Lower leg skin (tissue), 4 donors: ENCODE data around the gene ANKS1A. TPM values are rescaled to one million over a fixed set of nuclear protein-coding genes. Genes with fewer than 3 reads are reported as not detected.
"Not testable (repeated sequence)": the region's sequence is repeated elsewhere in the genome, so short reads cannot be mapped to it uniquely, and the experiment has no call there.

Experiments
- DNase-seq, 2 donors: peaks; one replicate each; pipeline ENCODE4 v3.0.0-alpha.2; 2019; ENCODE audit warnings: low spot score in 2 of 2
- H3K4me3 ChIP-seq: fragments of 200-600 bp; sonication (generic); 2 replicates; pipeline ENCODE4 v1.5.1; 2017; ENCODE audit warnings: mild to moderate bottlenecking, low read depth; ENCODE audit not compliant: poor library complexity, severe bottlenecking
- POLR2A ChIP-seq, 2 donors: fragments of 450-650 bp; IDR thresholded peaks; one replicate each; pipeline ENCODE4 v1.6.1; 2016 to 2017; ENCODE audit warnings: antibody characterized with exemption in 2 of 2, mild to moderate bottlenecking in 1 of 2, moderate library complexity in 1 of 2
- WGBS, 2 donors: methylation state at CpG; one replicate each; pipeline ENCODE4 v1.1.5; 2018; 5-methylcytosine and 5-hydroxymethylcytosine counted together
- intact Hi-C: fragments of 100-400 bp; cut with DNase I; formaldehyde crosslinking; loops from one replicate; pipeline ENCODE4 v1.15.0; 2023; ENCODE audit warnings: low total_unique reads
- total RNA-seq, 4 donors: library from RNA; depleted of rRNA; stranded (reverse); fragments of >200 nt; gene quantifications; one replicate each; pipeline ENCODE4 v1.1.0, GENCODE V29; 2016
- TF ChIP-seq, protein P1 (sequence below), 3 donors: fragments of 450-650 bp; IDR thresholded peaks; one replicate each; pipeline ENCODE4 v1.5.1; 2016; ENCODE audit warnings: antibody characterized with exemption in 3 of 3, mild to moderate bottlenecking in 3 of 3, moderate library complexity in 2 of 3

The ANKS1A gene
- total RNA-seq, 4 donors from 2014 or later: 22.9 to 27.8 (median 25.3) TPM

DNA sequence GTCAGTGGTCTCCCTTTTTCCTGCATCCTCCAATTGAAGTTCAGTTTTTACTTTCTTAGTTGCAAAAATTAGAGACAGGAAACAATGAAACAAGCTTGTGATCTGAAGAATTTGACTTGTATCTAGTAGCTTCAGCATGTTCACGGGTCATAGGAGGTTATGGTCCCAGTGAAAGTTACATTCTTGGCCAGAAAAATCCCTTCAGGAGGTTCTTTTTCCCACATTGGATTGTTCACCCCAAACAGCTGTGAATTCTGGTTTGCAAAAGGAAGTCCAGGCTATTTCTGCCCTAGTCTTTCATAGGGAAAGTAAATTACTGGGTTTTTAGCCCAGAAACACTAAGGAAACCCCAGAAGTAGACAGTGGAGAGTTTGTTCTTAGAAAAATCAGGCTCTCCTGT, 8.1 kb downstream of the ANKS1A start:
- TF ChIP-seq, protein P1, sequence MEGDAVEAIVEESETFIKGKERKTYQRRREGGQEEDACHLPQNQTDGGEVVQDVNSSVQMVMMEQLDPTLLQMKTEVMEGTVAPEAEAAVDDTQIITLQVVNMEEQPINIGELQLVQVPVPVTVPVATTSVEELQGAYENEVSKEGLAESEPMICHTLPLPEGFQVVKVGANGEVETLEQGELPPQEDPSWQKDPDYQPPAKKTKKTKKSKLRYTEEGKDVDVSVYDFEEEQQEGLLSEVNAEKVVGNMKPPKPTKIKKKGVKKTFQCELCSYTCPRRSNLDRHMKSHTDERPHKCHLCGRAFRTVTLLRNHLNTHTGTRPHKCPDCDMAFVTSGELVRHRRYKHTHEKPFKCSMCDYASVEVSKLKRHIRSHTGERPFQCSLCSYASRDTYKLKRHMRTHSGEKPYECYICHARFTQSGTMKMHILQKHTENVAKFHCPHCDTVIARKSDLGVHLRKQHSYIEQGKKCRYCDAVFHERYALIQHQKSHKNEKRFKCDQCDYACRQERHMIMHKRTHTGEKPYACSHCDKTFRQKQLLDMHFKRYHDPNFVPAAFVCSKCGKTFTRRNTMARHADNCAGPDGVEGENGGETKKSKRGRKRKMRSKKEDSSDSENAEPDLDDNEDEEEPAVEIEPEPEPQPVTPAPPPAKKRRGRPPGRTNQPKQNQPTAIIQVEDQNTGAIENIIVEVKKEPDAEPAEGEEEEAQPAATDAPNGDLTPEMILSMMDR (IDR thresholded peaks at IDR 0.05): no peak
- no peak for TF ChIP-seq POLR2A (IDR thresholded peaks at IDR 0.05)
- no peak overlapping the region for H3K4me3 ChIP-seq
- intact Hi-C loops: no loop called here
- no peak for DNase-seq
- WGBS, 2 donors: 66 to 88% methylated on average over 1 of the region's 1 CpG

- intact Hi-C loops: no loop called here
- 86 to 96% methylated on average over 1 of the region's 1 CpG for WGBS, 2 donors
- H3K4me3 ChIP-seq: no peak overlapping the region
- TF ChIP-seq, protein P1 (IDR thresholded peaks at IDR 0.05): no peak
- TF ChIP-seq POLR2A (IDR thresholded peaks at IDR 0.05): no peak
- no peak for DNase-seq
These were observed 8.7 kb downstream of the ANKS1A start for GRCh38 chr6:34897716-34898115.

GRCh38 chr6:34899748-34900147, 10.7 kb downstream of the ANKS1A start:
- 94 to 100% methylated on average over 1 of the region's 1 CpG for WGBS, 2 donors
- DNase-seq, H3K4me3 ChIP-seq, intact Hi-C loops: not testable (repeated sequence)

DNA sequence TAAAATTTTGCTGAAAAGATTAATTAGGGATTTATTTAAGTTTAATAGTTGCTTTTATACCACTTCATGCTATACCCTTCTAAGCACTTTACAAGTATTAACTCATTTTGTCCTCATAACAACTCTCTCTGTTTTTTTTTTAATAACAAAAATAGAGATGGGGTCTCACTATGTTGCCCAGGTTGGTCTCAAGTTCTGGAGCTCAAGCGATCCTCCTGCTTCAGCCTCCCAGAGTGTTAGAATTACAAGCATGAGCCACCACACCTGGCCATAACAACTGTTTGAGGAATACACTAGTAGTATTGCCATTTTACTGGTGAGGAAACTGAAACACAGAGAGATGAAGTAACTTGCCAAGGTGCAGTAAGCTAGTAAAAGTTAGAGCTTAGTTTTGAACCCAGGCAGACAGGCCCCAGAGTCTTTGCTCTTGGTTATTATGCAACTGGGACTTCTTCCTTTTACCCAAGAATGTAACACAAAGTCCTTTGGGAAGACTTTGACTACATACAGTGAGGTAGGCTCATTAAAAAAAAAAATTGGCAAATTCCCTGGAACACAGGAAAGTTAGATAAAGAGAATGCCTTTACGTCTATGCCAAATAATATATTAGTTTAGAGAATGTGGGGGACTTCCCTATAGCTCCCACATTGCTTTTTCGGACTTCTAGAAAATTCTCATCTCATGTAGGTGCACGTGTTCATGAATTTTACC, 11.4 kb downstream of the ANKS1A start:
- 70 to 80% methylated on average over 4 of the region's 4 CpGs for WGBS, 2 donors

DNA sequence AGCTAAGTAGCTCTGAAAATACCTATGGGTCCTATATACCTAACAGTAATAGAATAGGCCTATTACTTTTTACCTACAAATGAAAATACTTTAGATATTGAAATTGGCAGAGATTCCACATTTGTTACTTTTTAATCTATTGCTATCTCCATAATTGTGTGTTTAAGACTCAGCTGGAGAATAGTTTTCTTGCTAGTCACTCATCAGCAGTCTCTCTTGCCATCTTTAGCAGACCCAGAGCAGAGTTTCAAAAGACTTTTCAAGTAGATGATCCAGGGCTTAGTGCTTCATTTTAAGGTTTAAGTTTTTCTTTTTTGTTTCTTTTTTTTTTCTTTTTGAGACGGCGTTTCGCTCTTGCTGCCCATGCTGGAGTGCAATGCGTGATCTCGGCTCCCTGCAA, 12.9 kb downstream of the ANKS1A start:
- TF ChIP-seq, protein P1 (IDR thresholded peaks at IDR 0.05): no peak
- TF ChIP-seq POLR2A (IDR thresholded peaks at IDR 0.05): no peak
- no peak overlapping the region for H3K4me3 ChIP-seq
- DNase-seq: no peak
- 91% methylated on average over 5 of the region's 5 CpGs for WGBS, 2 donors
- intact Hi-C loops: no loop called here

More for the DNA sequence above, 11.4 kb downstream of the ANKS1A start:
- intact Hi-C loops: no loop called here
- no peak for DNase-seq
- no peak overlapping the region for H3K4me3 ChIP-seq
- no peak for TF ChIP-seq POLR2A (IDR thresholded peaks at IDR 0.05)
- TF ChIP-seq, protein P1 (IDR thresholded peaks at IDR 0.05): no peak

DNA sequence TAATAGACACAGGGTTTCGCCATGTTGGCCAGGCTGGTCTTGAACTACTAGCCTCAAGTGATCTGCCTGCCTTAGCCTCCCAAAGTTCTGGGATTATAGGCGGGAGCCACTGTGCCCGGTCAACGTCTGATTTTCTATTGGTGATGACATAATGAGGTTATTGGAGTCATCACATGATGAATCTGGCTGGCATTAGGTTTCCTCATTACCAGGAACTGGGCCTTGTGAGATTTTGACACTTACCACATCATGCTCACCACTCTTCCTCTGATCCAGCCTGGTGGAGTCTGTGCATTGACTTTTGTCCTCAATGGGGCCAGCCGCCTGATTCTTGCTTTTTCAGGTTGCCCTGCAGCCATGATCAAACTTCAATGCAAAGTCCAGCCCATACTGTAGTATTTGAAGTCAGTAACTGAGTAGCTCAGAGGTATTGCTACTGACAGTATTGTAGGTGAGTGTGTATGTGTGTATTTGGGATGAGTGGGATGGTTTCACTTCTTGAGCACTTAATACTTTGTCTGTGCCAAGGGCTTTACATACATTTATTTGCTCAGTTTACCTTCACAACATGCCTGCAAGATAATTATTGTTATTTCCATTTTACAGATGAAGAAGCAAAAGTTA, 16.0 kb downstream of the ANKS1A start:
- intact Hi-C loops: no loop called here
- no peak for DNase-seq
- TF ChIP-seq POLR2A (IDR thresholded peaks at IDR 0.05): no peak
- TF ChIP-seq, protein P1 (IDR thresholded peaks at IDR 0.05): no peak
- no peak overlapping the region for H3K4me3 ChIP-seq
- 82 to 91% methylated on average over 5 of the region's 5 CpGs for WGBS, 2 donors
